Lung (tissue), 12 donors: ENCODE data around the gene GADD45A. TPM values are rescaled to one million over a fixed set of nuclear protein-coding genes. Genes with fewer than 3 reads are reported as not detected.

Experiments
- ATAC-seq: fragments of 200-7000 bp; cut with Tn5 transposase; one replicate; pipeline ENCODE4 v1.9.1; 2020; ENCODE audit warnings: moderate number of reproducible peaks; ENCODE audit not compliant: insufficient read depth, low FRiP score
- DNase-seq, 3 donors: peaks; one replicate each; pipeline ENCODE4 v3.0.0-alpha.2; 2013 to 2017
- H3K27ac ChIP-seq, 2 donors: one replicate each; pipeline ENCODE4 v1.5.1; 2013; ENCODE audit warnings: mild to moderate bottlenecking in 2 of 2, moderate library complexity in 2 of 2, control low read depth in 1 of 2, inconsistent platforms in 1 of 2, low read depth in 1 of 2, low read length in 1 of 2
- H3K27me3 ChIP-seq, 3 donors: one replicate each; pipeline ENCODE4 v1.5.1; 2013; ENCODE audit warnings: low read length in 2 of 3; ENCODE audit not compliant: control insufficient read depth in 3 of 3, insufficient read depth in 3 of 3
- H3K36me3 ChIP-seq, 4 donors: one replicate each; pipeline ENCODE4 v1.5.1; 2013; ENCODE audit warnings: low read length in 4 of 4, mild to moderate bottlenecking in 1 of 4, moderate library complexity in 1 of 4; ENCODE audit not compliant: control insufficient read depth in 4 of 4, insufficient read depth in 4 of 4
- H3K4me1 ChIP-seq, 5 donors: one replicate each; pipeline ENCODE4 v1.5.1; 2013; ENCODE audit warnings: low read length in 5 of 5, mild to moderate bottlenecking in 2 of 5, moderate library complexity in 1 of 5; ENCODE audit not compliant: control insufficient read depth in 5 of 5, insufficient read depth in 5 of 5
- H3K4me3 ChIP-seq: one replicate; pipeline ENCODE4 v1.5.1; 2013; ENCODE audit warnings: mild to moderate bottlenecking, control low read depth, moderate library complexity
- H3K9ac ChIP-seq, 2 donors: one replicate each; pipeline ENCODE4 v1.5.1; 2013; ENCODE audit warnings: low read length in 2 of 2, control low read depth in 1 of 2; ENCODE audit not compliant: insufficient read depth in 1 of 2
- H3K9me3 ChIP-seq, 4 donors: one replicate each; pipeline ENCODE4 v1.5.1; 2013; ENCODE audit warnings: low read length in 3 of 4, mild to moderate bottlenecking in 1 of 4, moderate library complexity in 1 of 4; ENCODE audit not compliant: control insufficient read depth in 4 of 4, insufficient read depth in 3 of 4
- CTCF ChIP-seq: IDR thresholded peaks from 2 replicates; pipeline ENCODE4 v1.5.1; 2012; ENCODE audit warnings: mild to moderate bottlenecking; ENCODE audit errors: control extremely low read depth, extremely low read depth
- WGBS, 2 donors: extraction: QIAGEN DNeasy Blood & Tissue Kit; methylation state at CpG; one replicate each; pipeline ENCODE4 v1.1.7; 2013; 5-methylcytosine and 5-hydroxymethylcytosine counted together
- polyA plus RNA-seq, 2 donors: library from polyadenylated mRNA; stranded (reverse); fragments of 200-250 nt; gene quantifications; one replicate each; pipeline ENCODE4 v1.2.1, GENCODE V29; 2013
- total RNA-seq, 2 donors: library from RNA; depleted of rRNA in 1 of 2; stranded (reverse); fragments of >200 nt in 1 of 2; gene quantifications; one replicate each; pipeline ENCODE4 v1.2.1, GENCODE V29; 2014 to 2021
- donor health status: control.
- donor health status: control.
- donor health status: Bipolar disorder and iron deficiency.
- donor health status: healthy.
- donor health status: DM: yes; HTN: yes; CAD: no.

GADD45A gene
- total and polyA plus RNA-seq, 4 donors = 12.9 to 52.0 (median 35.2) TPM

DNA sequence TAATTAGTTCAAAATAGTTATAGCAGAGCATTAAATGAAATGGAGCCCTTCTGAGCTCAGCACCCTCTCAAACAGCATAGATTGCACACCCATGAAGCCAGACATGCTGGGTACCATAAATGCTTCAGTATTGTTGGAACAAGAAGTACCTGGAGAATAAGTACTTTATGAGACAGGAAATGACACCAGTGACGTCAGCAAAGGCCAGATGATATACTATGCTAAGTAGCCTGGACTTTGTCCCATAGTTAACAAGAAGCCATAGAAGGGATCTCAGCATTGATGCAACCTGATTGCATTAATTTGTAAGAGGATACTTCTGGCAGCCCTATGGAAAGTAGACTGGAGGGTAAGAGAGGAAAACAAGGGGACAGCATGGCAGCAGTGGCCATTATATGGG lies 16.3 kb upstream of the GADD45A start:
- H3K9ac ChIP-seq = no peak overlapping the region
- H3K36me3 ChIP-seq = no peaks in the 10 kb centered on the region
- no peak for TF ChIP-seq CTCF
- peaks cover 0 to 7% (median 0%) of the 10 kb centered on the region in 5 donors for H3K4me1 ChIP-seq
- H3K4me3 ChIP-seq = no peak overlapping the region
- no peak for ATAC-seq
- no peaks in the 10 kb centered on the region for H3K27me3 ChIP-seq
- 42 to 47% methylated on average over 1 of the region's 1 CpG for WGBS, 2 donors
- DNase-seq = no peak
- H3K27ac ChIP-seq = no peak overlapping the region
- H3K9me3 ChIP-seq = no peaks in the 10 kb centered on the region

DNA sequence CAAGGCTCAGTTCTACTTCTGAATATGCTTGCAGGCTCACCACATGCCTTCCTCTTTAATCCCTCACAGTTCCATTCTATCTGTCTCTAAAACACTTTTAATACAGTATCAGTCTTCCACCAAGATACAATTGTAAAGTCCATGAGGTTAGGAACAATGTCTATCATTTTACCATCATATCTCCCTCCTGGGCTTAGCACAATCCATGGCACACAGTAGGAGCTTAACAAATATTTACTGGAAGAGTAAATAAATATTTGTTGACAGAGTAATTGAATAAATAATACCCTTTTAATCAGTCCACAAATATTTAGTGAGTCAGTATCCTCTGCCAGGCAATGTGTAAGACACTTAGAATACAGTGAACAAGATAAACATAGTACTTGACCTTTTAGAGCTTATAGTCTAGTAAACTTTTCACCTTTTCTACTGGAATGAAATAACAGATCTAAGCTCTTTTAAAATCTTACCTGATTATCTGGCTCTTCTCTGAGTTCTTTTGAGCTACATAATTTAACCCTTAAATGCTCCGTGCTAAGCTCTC lies 12.7 kb upstream of the GADD45A start:
- H3K27me3 ChIP-seq = no peaks in the 10 kb centered on the region
- H3K9ac ChIP-seq = no peak overlapping the region
- peaks cover 0 to 40% (median 9%) of the 10 kb centered on the region in 5 donors for H3K4me1 ChIP-seq
- no peak for DNase-seq
- H3K9me3 ChIP-seq = no peaks in the 10 kb centered on the region
- no peak overlapping the region for H3K27ac ChIP-seq
- ATAC-seq = no peak
- H3K36me3 ChIP-seq = no peaks in the 10 kb centered on the region
- H3K4me3 ChIP-seq = no peak overlapping the region
- 94 to 100% methylated on average over 1 of the region's 1 CpG for WGBS, 2 donors
- TF ChIP-seq CTCF = no peak

DNA sequence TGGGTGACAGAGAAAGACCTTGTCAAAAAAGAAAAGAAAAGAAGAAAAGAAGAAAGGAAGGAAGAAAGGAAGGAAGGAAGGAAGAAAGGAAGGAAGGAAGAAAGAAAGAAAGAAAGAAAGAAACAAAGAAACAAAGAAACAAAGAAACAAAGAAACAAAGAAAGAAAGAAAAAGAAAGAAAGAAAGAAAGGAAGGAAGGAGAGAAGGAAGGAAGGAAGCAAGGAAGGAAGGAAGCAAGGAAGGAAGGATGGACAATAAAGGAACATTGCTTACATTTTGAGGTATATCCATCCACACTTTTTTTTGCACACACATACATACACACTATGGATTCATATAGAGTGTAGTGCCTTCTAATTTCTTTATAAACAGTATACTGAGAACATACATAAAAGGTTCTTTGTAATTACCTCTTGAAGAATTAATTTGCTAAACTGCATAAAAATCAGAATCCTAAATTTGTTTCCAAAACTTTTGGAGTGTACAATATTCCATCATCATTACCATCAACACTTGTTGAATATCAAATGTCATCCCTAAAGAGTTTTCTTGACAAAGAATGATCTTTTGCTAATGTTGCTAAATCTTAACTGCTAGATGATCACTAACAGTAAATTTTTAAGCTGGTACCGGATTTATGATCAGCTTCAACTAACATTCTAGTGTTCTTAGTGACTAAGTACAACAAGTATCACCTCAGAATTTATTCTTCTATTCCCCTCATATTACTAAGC lies 11.4 kb upstream of the GADD45A start:
- Histone ChIP-seq H3K36me3 (no peaks in the 10 kb centered on the region), H3K27ac (no peak overlapping the region), H3K27me3 (no peaks in the 10 kb centered on the region), H3K4me3 (no peak overlapping the region), H3K9me3 (no peaks in the 10 kb centered on the region), H3K9ac (no peak overlapping the region), H3K4me1 (peaks cover 0 to 53% (median 9%) of the 10 kb centered on the region in 5 donors)
- WGBS, 2 donors = 85 to 90% methylated on average over 1 of the region's 1 CpG
- DNase-seq (peak in 1 of 3 donors; percentile 27), ATAC-seq (no peak)
- no peak for TF ChIP-seq CTCF
